ENCODE results near the gene FAM216A. TPM values are rescaled to one million over a fixed set of nuclear protein-coding genes. Genes with fewer than 3 reads are reported as not detected.
"Not testable (repeated sequence)": the region's sequence is repeated elsewhere in the genome, so short reads cannot be mapped to it uniquely, and the experiment has no call there.

FAM216A gene, protein sequence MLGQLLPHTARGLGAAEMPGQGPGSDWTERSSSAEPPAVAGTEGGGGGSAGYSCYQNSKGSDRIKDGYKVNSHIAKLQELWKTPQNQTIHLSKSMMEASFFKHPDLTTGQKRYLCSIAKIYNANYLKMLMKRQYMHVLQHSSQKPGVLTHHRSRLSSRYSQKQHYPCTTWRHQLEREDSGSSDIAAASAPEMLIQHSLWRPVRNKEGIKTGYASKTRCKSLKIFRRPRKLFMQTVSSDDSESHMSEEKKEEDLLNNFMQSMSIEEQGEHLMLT
- 1 to 10 TPM in 3 of 4 donors, under 1 TPM in 1; 0.82 to 3.5 (median 2.2) TPM for total RNA-seq

DNA sequence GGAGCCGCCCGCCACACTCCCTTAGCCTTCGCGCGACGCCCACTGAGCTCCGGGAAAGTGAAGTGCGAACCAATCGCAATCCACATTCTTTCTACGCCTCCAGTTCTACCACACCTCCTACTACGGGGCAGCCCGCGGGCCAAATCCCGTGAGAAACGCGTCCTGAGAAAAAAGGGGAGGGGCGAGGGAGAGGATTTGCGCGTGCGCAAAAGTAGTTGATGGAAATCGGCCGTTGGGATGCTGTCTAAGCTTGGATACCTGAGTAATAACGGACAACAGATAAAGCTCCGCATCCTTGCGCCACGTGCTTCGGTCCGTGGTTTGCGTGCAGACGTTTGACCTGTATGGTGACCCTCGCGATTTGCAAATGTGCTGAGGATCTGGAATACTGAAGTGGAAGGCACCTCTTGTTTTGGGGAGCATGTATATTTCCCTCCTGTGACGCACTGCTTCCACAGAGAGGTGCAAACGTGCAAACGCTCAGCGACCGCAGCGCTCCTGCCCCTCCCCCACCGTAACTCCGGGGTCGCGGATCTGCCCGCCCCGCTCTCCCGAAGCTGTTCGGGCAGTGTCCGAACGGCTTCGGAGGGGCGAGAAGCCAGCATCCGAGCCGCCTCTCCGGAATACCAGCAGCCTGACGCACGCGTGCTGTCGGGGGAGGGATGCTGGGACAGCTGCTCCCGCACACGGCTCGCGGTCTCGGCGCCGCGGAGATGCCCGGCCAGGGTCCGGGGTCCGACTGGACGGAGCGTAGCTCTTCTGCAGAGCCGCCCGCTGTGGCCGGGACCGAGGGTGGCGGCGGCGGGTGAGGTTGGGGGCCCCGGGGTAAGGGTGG is at the start of gene FAM216A, which contains the start of gene GPN3:
Gene FAM216A (plus strand): TSS at position 632 of the 835 bp plus-strand sequence. CDS start 31 bp downstream, at position 663.
Gene GPN3 (minus strand): TSS at position 44 of the 835 bp plus-strand sequence. CDS start 54 bp downstream, outside the sequence.
- in situ Hi-C loops (cut with MboI; ENCODE audit: low sequenced_read_pairs in 4 of 4) (loop anchor here in 2 of 4 donors (5.0 to 25.0 kb wide), 2 partner anchors 34 to 369 kb away; partner anchors contain the start of genes CCDC63 (in 1 of the 2), RAD9B (in 1 of the 2) and VPS29 (in 1 of the 2)), intact Hi-C loops (cut with DNase I; ENCODE audit: low total_unique reads) (loop anchor here (1.0 to 5.0 kb wide), 5 partner anchors 18 to 419 kb away; partner anchors contain the start of genes ARPC3, RAD9B, TCTN1 and VPS29)
- H3K9me3 ChIP-seq = no peaks in the 10 kb centered on the region
- peaks cover 0 to 16% of the 10 kb centered on the region in 2 donors for H3K36me3 ChIP-seq
- H3K4me1 ChIP-seq = peaks cover 15 to 25% of the 10 kb centered on the region in 2 donors
- peak within 1 kb of the TSS; percentile 86 to 90 (median 88) for H3K27ac ChIP-seq
- DNase-seq (peak; percentile 94 to 97), ATAC-seq (peak; percentile 94 to 95)
- H3K4me3 ChIP-seq = peak within 1 kb of the TSS; percentile 63 to 89 (median 73)
- no peaks in the 10 kb centered on the region for H3K27me3 ChIP-seq
- TF ChIP-seq, protein P1, sequence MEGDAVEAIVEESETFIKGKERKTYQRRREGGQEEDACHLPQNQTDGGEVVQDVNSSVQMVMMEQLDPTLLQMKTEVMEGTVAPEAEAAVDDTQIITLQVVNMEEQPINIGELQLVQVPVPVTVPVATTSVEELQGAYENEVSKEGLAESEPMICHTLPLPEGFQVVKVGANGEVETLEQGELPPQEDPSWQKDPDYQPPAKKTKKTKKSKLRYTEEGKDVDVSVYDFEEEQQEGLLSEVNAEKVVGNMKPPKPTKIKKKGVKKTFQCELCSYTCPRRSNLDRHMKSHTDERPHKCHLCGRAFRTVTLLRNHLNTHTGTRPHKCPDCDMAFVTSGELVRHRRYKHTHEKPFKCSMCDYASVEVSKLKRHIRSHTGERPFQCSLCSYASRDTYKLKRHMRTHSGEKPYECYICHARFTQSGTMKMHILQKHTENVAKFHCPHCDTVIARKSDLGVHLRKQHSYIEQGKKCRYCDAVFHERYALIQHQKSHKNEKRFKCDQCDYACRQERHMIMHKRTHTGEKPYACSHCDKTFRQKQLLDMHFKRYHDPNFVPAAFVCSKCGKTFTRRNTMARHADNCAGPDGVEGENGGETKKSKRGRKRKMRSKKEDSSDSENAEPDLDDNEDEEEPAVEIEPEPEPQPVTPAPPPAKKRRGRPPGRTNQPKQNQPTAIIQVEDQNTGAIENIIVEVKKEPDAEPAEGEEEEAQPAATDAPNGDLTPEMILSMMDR (IDR thresholded peaks at IDR 0.05 in 4 of 5, conservative IDR thresholded peaks at IDR 0.05 in 1 of 5) = no peak
- peak; percentile 24 to 88 for TF ChIP-seq POLR2A (IDR thresholded peaks at IDR 0.05)

DNA sequence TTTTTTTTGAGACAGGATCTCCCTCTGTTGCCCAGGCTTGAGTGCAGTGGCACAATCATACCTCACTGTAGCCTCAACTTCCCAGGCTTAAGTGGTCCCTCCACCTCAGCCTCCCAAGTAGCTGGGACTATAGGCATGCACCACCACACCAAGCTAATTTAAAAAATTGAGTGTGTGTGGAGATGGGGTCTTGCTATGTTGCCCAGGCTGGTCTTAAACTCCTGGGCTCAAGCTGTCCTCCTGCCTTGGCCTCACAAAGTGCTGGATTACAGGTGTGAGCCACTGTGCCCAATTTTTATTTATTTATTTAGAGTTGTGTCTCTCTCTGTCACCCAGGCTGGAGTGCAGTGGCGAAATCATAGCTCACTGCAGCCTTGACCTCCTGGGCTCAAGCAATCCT is 48.0 kb upstream of the FAM216A start:
- H3K9me3 ChIP-seq; intact Hi-C loops (cut with DNase I; ENCODE audit: low total_unique reads); DNase-seq; H3K36me3 ChIP-seq; H3K27me3 ChIP-seq; H3K4me1 ChIP-seq; H3K27ac ChIP-seq; H3K4me3 ChIP-seq; ATAC-seq: not testable (repeated sequence)
- in situ Hi-C loops (cut with MboI; ENCODE audit: low sequenced_read_pairs in 4 of 4) = loop anchor here in 1 of 4 donors (10.0 kb wide), 1 partner anchor 326 kb away; no protein-coding TSS in a partner anchor

DNA sequence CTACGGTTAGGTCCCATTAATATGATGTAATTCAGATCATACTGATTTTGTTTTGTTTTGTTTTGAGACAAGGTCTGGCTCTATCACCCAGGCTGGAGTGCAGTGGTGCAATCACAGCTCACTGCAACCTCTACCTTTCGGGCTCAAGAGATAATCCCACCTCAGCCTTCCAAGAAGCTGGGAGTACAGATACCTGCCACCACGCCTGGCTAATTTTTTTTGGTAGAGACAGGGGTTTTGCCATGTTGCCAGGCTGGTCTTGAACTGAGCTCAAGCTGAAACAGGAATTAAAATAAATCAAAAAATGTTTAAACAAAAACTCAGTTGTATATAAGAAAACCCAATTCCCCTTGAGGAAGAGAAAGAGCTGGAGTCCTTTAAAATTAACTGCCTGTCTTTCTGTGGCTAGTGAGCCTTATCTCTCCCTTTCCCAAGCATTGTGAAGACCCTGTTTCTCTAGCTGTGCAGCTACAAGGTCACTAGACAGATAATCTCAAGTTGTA is 47.4 kb upstream of the FAM216A start:
- no peak overlapping the region for H3K27ac ChIP-seq
- TF ChIP-seq POLR2A (IDR thresholded peaks at IDR 0.05) = no peak
- TF ChIP-seq, protein P1 (IDR thresholded peaks at IDR 0.05 in 4 of 5, conservative IDR thresholded peaks at IDR 0.05 in 1 of 5) = no peak
- no peak for ATAC-seq
- H3K9me3 ChIP-seq = no peaks in the 10 kb centered on the region
- H3K4me1 ChIP-seq = no peaks in the 10 kb centered on the region
- in situ Hi-C loops (cut with MboI; ENCODE audit: low sequenced_read_pairs in 4 of 4) = loop anchor here in 1 of 4 donors (10.0 kb wide), 1 partner anchor 326 kb away; no protein-coding TSS in a partner anchor
- H3K27me3 ChIP-seq = peaks cover 0 to 4% (median 3%) of the 10 kb centered on the region in 3 donors
- intact Hi-C loops (cut with DNase I; ENCODE audit: low total_unique reads) = no loop called here
- no peaks in the 10 kb centered on the region for H3K36me3 ChIP-seq
- no peak for DNase-seq
- no peak overlapping the region for H3K4me3 ChIP-seq

DNA sequence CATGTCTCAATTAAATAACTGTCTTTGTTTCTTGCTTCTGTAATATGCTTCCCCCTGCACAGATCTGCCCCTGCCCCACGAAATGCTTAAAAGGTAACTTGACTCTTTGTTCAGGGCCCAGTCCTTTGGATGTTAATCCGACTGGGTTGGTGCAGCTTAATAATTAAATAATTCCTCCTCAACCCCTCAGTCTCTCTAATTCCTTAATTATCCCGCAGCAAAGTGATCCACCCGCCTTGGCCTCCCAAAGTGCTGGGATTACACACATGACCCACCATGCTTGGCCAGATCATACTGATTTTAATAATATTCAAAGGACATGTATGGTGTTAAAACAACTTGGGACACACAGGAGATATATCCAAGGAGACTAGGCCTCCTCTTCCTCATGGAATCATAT is 46.9 kb upstream of the FAM216A start:
- intact Hi-C loops (cut with DNase I; ENCODE audit: low total_unique reads) (no loop called here), in situ Hi-C loops (cut with MboI; ENCODE audit: low sequenced_read_pairs in 4 of 4) (loop anchor here in 1 of 4 donors (10.0 kb wide), 1 partner anchor 327 kb away; no protein-coding TSS in a partner anchor)
- ATAC-seq = no peak
- Histone ChIP-seq H3K27me3 (peaks cover 0 to 3% (median under 1%) of the 10 kb centered on the region in 3 donors), H3K36me3 (no peaks in the 10 kb centered on the region), H3K4me3 (no peak overlapping the region), H3K27ac (no peak overlapping the region), H3K4me1 (no peaks in the 10 kb centered on the region), H3K9me3 (no peaks in the 10 kb centered on the region)
- TF ChIP-seq, protein P1 (IDR thresholded peaks at IDR 0.05 in 4 of 5, conservative IDR thresholded peaks at IDR 0.05 in 1 of 5) = no peak
- no peak for TF ChIP-seq POLR2A (IDR thresholded peaks at IDR 0.05)
- DNase-seq = no peak

All from gastrocnemius medialis (tissue), 4 donors.